OCI-LY7 (cell line): ENCODE results near the gene CCDC190. TPM values are rescaled to one million over a fixed set of nuclear protein-coding genes. Genes with fewer than 3 reads are reported as not detected.

Experiments used
- BruUV-seq: library from RNA; stranded (reverse); fragments of 400-500 nt; replicated peaks from 2 replicates; lab custom pipeline; 2021; lab: Mats Ljungman, UMichigan
- CTCF ChIA-PET: fragments of 300-600 bp; sonication (Branson Sonifier 250); formaldehyde crosslinking; loops from one replicate; lab custom pipeline; 2022; ENCODE audit warnings: antibody characterized with exemption; ENCODE audit not compliant: unreplicated experiment; lab: Charles Lee
- POLR2A ChIA-PET: fragments of 300-600 bp; sonication (Branson Sonifier 250); formaldehyde crosslinking; loops from one replicate; lab custom pipeline; 2022; ENCODE audit warnings: antibody characterized with exemption; lab: Charles Lee
- DNase-seq: peaks from one replicate; pipeline ENCODE4 v3.0.0-alpha.2; 2015; ENCODE audit warnings: low spot score
- H2AFZ ChIP-seq: fragments of 200-600 bp; sonication (generic), shearing (Covaris generic); 2 replicates; pipeline ENCODE4 v1.6.1; 2014; ENCODE audit warnings: mild to moderate bottlenecking, antibody characterized with exemption, low read length, moderate library complexity
- H3K27ac ChIP-seq: fragments of 200-600 bp; sonication (generic); 2 replicates; pipeline ENCODE4 v1.5.1; 2014; ENCODE audit warnings: mixed run types, low read depth, mild to moderate bottlenecking, moderate library complexity, low read length, inconsistent platforms; ENCODE audit not compliant: poor library complexity, severe bottlenecking
- H3K36me3 ChIP-seq: fragments of 200-600 bp; sonication (generic); 2 replicates; pipeline ENCODE4 v1.6.1; 2014; ENCODE audit warnings: mild to moderate bottlenecking, antibody characterized with exemption, low read length, moderate library complexity, mixed read lengths; ENCODE audit not compliant: insufficient read depth
- H3K4me1 ChIP-seq: fragments of 200-600 bp; sonication (generic); 2 replicates; pipeline ENCODE4 v1.5.1; 2014; ENCODE audit warnings: mild to moderate bottlenecking, low read length; ENCODE audit not compliant: insufficient read depth, poor library complexity, severe bottlenecking
- H3K4me2 ChIP-seq: fragments of 200-600 bp; sonication (generic); 2 replicates; pipeline ENCODE4 v1.6.1; 2014; ENCODE audit warnings: mild to moderate bottlenecking, low read length
- H3K4me3 ChIP-seq: fragments of 200-600 bp; sonication (generic); 2 replicates; pipeline ENCODE4 v1.5.1; 2014; ENCODE audit warnings: mild to moderate bottlenecking, low read depth, low read length; ENCODE audit not compliant: poor library complexity, severe bottlenecking
- H3K79me2 ChIP-seq: fragments of 200-600 bp; sonication (generic); 2 replicates; pipeline ENCODE4 v1.6.1; 2016; ENCODE audit warnings: low read depth, mild to moderate bottlenecking, low read length, moderate library complexity, mixed read lengths; ENCODE audit not compliant: insufficient read depth
- H3K9me2 ChIP-seq: fragments of 200-600 bp; sonication (generic); 2 replicates; pipeline ENCODE4 v1.6.1; 2016; ENCODE audit warnings: mild to moderate bottlenecking, low read length, mixed read lengths; ENCODE audit not compliant: insufficient read depth
- H3K9me3 ChIP-seq: fragments of 200-600 bp; sonication (generic); 2 replicates; pipeline ENCODE4 v1.6.1; 2014; ENCODE audit warnings: mild to moderate bottlenecking, mixed run types, low read length, mixed read lengths
- H4K20me1 ChIP-seq: fragments of 200-600 bp; sonication (generic); 2 replicates; pipeline ENCODE4 v1.6.1; 2014; ENCODE audit warnings: mild to moderate bottlenecking, antibody characterized with exemption, low read length, moderate library complexity, mixed read lengths; ENCODE audit not compliant: insufficient read depth
- EZH2phosphoT487 ChIP-seq: fragments of 200-600 bp; sonication (generic); IDR thresholded peaks from 2 replicates; pipeline ENCODE4 v1.6.1; 2018; ENCODE audit warnings: low read depth, borderline replicate concordance, mild to moderate bottlenecking, mixed run types, antibody characterized with exemption, low read length, moderate library complexity, mixed read lengths
- intact Hi-C: fragments of 100-400 bp; cut with micrococcal nuclease; formaldehyde crosslinking; loops from one replicate; pipeline ENCODE4 v1.10.0; 2022; ENCODE audit not compliant: unreplicated experiment
- total RNA-seq, 2 experiments: library from RNA; depleted of rRNA in 1 of 2; stranded (reverse); fragments of >200 nt in 1 of 2; shearing (Covaris generic) in 1 of 2; gene quantifications; 2 replicates each; pipeline ENCODE4 v1.2.3, GENCODE V29; 2014 to 2022
- TF ChIP-seq, protein P1 (sequence below): fragments of 200-600 bp; sonication (generic); conservative IDR thresholded peaks from 2 replicates; pipeline ENCODE4 v1.5.1; 2014; ENCODE audit warnings: mild to moderate bottlenecking, antibody characterized with exemption, low read length, moderate library complexity, mixed read lengths

CCDC190 gene
- total RNA-seq, 2 experiments from 2014 or later = not detected

DNA sequence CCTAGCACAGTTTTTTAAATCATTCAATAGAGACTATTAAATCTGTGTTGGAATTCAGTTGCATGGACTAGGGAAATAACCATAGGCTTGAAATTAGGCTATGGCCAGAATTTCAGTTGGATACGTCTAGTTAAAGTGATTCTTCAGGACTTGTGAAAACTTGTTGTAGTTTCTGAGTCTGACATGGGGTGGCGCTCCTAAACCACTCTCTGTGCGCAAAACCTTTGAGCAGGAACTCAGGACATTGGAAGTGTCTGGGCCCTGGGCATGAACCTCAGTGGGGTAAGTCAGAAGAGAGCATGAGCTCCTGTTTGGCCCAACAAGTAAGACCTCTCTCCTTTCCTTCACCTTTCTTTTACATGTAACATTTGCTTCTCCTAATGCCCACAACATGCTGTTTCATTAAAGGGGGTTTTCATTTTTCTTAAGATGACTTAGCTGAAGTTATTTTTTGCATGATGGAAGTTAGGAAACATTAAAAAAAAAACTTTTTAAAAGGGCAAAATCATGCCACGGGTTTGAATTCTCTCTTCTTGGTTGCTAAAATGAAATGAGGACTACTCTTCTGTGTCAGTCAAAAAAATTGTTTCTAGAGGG lies 17.1 kb upstream of the CCDC190 start:
- H3K9me2 ChIP-seq = no peaks in the 10 kb centered on the region
- no peaks in the 10 kb centered on the region for H4K20me1 ChIP-seq
- H3K4me2 ChIP-seq = no peak overlapping the region
- H3K4me3 ChIP-seq = no peak overlapping the region
- no peaks in the 10 kb centered on the region for H3K79me2 ChIP-seq
- H3K36me3 ChIP-seq = no peaks in the 10 kb centered on the region
- H2AFZ ChIP-seq = no peak overlapping the region
- ChIA-PET POLR2A (no interaction called here), CTCF (no interaction called here)
- intact Hi-C loops = loop anchor here (1.0 kb wide), 1 partner anchor 437 kb away; no protein-coding TSS in a partner anchor
- TF ChIP-seq EZH2phosphoT487 = no peak
- TF ChIP-seq, protein P1, sequence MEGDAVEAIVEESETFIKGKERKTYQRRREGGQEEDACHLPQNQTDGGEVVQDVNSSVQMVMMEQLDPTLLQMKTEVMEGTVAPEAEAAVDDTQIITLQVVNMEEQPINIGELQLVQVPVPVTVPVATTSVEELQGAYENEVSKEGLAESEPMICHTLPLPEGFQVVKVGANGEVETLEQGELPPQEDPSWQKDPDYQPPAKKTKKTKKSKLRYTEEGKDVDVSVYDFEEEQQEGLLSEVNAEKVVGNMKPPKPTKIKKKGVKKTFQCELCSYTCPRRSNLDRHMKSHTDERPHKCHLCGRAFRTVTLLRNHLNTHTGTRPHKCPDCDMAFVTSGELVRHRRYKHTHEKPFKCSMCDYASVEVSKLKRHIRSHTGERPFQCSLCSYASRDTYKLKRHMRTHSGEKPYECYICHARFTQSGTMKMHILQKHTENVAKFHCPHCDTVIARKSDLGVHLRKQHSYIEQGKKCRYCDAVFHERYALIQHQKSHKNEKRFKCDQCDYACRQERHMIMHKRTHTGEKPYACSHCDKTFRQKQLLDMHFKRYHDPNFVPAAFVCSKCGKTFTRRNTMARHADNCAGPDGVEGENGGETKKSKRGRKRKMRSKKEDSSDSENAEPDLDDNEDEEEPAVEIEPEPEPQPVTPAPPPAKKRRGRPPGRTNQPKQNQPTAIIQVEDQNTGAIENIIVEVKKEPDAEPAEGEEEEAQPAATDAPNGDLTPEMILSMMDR = peak; percentile 69
- peak; percentile 3 for DNase-seq
- no peaks in the 10 kb centered on the region for H3K4me1 ChIP-seq
- H3K9me3 ChIP-seq = no peaks in the 10 kb centered on the region
- H3K27ac ChIP-seq = no peak overlapping the region
- no TSS peak for BruUV-seq

DNA sequence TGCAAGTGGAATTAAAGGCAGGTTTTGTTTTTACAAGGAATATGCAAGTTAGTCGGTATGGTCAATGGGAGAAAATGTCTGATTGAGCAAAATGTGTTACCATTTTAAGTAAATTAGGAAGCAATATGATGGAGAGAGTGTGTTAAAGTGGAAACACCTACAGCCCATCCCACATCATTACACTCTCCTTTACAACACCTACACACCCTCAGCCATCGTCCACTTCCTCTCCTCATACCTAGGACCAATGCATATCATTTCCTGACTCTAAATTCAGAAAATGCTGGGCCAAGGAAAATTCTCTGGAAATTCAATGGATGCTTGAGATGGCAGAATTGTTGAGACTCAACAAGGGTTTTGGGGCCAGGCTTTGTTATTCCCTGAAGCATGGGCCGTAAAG lies 16.4 kb upstream of the CCDC190 start:
- Histone ChIP-seq H3K36me3 (no peaks in the 10 kb centered on the region), H3K9me2 (no peaks in the 10 kb centered on the region), H3K27ac (no peak overlapping the region), H2AFZ (no peak overlapping the region), H3K9me3 (no peaks in the 10 kb centered on the region), H4K20me1 (no peaks in the 10 kb centered on the region), H3K4me1 (no peaks in the 10 kb centered on the region), H3K79me2 (no peaks in the 10 kb centered on the region), H3K4me2 (no peak overlapping the region), H3K4me3 (no peak overlapping the region)
- TF ChIP-seq, protein P1 = no peak
- no peak for TF ChIP-seq EZH2phosphoT487
- ChIA-PET CTCF (no interaction called here), POLR2A (no interaction called here)
- no peak for DNase-seq
- BruUV-seq = no TSS peak
- intact Hi-C loops = no loop called here

DNA sequence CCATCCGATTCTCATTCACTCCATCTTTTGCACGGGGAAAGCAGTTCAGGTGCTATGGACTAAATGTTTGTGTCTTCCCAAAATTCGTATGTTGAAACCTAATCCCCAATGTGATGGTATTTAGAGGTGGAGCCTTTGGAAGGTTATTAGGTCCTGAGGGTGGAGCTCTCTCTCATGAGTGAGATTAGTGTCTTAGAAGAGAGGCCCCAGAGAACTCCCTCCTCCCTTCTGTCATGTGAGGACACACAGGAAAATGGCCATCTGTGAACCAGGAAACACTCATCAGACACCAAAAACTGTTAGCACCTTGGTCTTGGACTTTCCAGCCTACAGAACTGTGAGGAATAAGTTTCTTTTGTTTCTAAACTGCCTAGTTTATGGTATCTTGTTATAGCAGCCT lies 15.8 kb upstream of the CCDC190 start:
- Histone ChIP-seq H3K9me2 (no peaks in the 10 kb centered on the region), H4K20me1 (no peaks in the 10 kb centered on the region), H3K79me2 (no peaks in the 10 kb centered on the region), H3K9me3 (no peaks in the 10 kb centered on the region), H3K4me2 (no peak overlapping the region), H3K27ac (no peak overlapping the region), H3K36me3 (no peaks in the 10 kb centered on the region), H3K4me3 (no peak overlapping the region), H2AFZ (no peak overlapping the region), H3K4me1 (no peaks in the 10 kb centered on the region)
- ChIA-PET POLR2A (no interaction called here), CTCF (no interaction called here)
- intact Hi-C loops = no loop called here
- no peak for TF ChIP-seq EZH2phosphoT487
- TF ChIP-seq, protein P1 = no peak
- DNase-seq = no peak
- BruUV-seq = no TSS peak
